ENCODE results near the gene SVEP1.

Gene SVEP1

DNA sequence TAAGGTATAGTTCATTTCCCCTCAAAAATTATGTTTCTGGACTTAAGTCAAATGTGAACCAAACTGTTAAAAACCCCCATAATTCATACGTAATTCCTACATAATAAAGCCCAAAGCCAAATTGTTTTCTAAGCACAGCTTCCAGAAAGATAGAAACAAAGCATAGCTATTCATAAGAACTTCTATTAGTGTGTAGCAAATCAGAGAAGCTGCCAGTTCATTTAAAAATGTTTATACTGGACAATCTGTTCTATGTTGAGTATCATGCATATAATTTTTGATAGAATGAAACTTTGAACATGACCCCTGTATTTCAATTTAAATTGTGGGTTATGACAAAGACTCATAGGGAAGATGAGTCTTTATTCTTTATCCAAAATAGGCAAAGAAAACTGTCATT is 122.9 kb downstream of the SVEP1 start:
- Histone ChIP-seq H3K9me2 (replicated peaks; ENCODE audit: insufficient read depth, low read length) (no peaks in the 10 kb centered on the region), H3K9me3 (ENCODE audit: insufficient read depth, low read length) (no peaks in the 10 kb centered on the region), H3K27me3 (ENCODE audit: low read length) (no peaks in the 10 kb centered on the region), H3K4me2 (ENCODE audit: low read depth, low read length, poor library complexity, severe bottlenecking) (no peak overlapping the region), H2AFZ (ENCODE audit: low read depth, low read length, severe bottlenecking) (no peak overlapping the region), H3K27ac (ENCODE audit: low read depth, low read length) (no peak overlapping the region), H4K20me1 (ENCODE audit: low read depth, low read length) (no peaks in the 10 kb centered on the region), H3F3A (ENCODE audit: insufficient read depth) (no peaks in the 10 kb centered on the region), H3K79me2 (ENCODE audit: insufficient read depth, low read length) (no peaks in the 10 kb centered on the region), H3K36me3 (ENCODE audit: low read length) (no peaks in the 10 kb centered on the region), H3K4me3 (ENCODE audit: insufficient read depth, low read length, poor library complexity, severe bottlenecking) (no peak overlapping the region), H3K9ac (ENCODE audit: low read length) (no peak overlapping the region)
- TF ChIP-seq, protein P1, sequence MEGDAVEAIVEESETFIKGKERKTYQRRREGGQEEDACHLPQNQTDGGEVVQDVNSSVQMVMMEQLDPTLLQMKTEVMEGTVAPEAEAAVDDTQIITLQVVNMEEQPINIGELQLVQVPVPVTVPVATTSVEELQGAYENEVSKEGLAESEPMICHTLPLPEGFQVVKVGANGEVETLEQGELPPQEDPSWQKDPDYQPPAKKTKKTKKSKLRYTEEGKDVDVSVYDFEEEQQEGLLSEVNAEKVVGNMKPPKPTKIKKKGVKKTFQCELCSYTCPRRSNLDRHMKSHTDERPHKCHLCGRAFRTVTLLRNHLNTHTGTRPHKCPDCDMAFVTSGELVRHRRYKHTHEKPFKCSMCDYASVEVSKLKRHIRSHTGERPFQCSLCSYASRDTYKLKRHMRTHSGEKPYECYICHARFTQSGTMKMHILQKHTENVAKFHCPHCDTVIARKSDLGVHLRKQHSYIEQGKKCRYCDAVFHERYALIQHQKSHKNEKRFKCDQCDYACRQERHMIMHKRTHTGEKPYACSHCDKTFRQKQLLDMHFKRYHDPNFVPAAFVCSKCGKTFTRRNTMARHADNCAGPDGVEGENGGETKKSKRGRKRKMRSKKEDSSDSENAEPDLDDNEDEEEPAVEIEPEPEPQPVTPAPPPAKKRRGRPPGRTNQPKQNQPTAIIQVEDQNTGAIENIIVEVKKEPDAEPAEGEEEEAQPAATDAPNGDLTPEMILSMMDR (IDR thresholded peaks at IDR 0.05; ENCODE audit: insufficient read depth, low read length, poor library complexity, severe bottlenecking), result no peak
- TF ChIP-seq EZH2phosphoT487 (conservative IDR thresholded peaks at IDR 0.05; ENCODE audit: low read length), result no peak

DNA sequence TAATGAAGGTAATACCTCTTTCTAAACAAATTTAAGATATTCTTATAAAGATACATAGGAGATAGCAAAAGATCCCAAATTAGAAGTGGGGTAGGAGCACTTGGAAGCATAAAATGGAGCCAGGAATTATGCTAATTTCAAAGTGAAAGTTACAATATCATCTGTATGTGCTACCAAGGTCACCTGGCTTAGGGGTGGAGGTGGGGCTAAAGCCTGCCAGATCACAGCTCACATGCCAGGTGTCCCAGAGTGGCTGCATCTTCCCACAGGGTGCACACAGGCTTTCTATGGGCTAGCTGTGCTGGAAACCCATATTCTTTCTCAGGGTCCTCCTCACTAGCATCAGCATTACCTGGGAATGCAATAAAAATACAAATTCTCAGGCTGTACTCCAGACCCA is 123.7 kb downstream of the SVEP1 start:
- Histone ChIP-seq H3F3A (ENCODE audit: insufficient read depth) (no peaks in the 10 kb centered on the region), H3K9me2 (replicated peaks; ENCODE audit: insufficient read depth, low read length) (no peaks in the 10 kb centered on the region), H3K79me2 (ENCODE audit: insufficient read depth, low read length) (no peaks in the 10 kb centered on the region), H3K4me3 (ENCODE audit: insufficient read depth, low read length, poor library complexity, severe bottlenecking) (no peak overlapping the region), H3K4me2 (ENCODE audit: low read depth, low read length, poor library complexity, severe bottlenecking) (no peak overlapping the region), H3K9me3 (ENCODE audit: insufficient read depth, low read length) (no peaks in the 10 kb centered on the region), H3K27ac (ENCODE audit: low read depth, low read length) (no peak overlapping the region), H3K36me3 (ENCODE audit: low read length) (no peaks in the 10 kb centered on the region), H2AFZ (ENCODE audit: low read depth, low read length, severe bottlenecking) (no peak overlapping the region), H3K9ac (ENCODE audit: low read length) (no peak overlapping the region), H4K20me1 (ENCODE audit: low read depth, low read length) (no peaks in the 10 kb centered on the region), H3K27me3 (ENCODE audit: low read length) (no peaks in the 10 kb centered on the region)
- TF ChIP-seq, protein P1 (IDR thresholded peaks at IDR 0.05; ENCODE audit: insufficient read depth, low read length, poor library complexity, severe bottlenecking), result no peak
- TF ChIP-seq EZH2phosphoT487 (conservative IDR thresholded peaks at IDR 0.05; ENCODE audit: low read length), result no peak

DNA sequence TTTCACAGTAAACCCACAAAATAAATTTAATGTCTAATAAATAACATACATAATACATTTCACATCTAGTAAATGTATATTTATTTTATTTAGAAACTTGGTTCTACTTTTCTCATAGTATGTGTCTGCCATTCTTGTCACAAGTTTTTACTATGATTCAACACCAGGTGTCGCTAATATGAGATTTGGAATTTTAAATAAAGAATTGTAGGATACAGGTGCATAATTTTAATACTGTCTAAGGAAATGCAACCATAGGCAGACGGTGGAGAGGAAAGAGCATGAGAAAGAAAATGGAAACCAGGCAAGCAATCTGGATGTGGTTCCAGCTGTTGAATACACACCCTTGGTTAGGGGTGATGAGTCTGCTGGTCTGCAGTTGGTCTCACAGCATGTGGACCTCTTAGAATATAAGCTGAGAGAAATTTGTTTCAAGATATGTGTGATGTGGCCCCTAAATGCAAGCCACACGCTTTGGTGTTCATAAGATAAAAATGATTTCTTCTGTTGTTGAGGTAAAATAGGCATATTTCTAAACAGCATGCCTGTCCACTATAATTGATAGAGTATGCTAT is 127.2 kb downstream of the SVEP1 start:
- Histone ChIP-seq H3K9ac (ENCODE audit: low read length) (no peak overlapping the region), H3F3A (ENCODE audit: insufficient read depth) (no peaks in the 10 kb centered on the region), H3K4me3 (ENCODE audit: insufficient read depth, low read length, poor library complexity, severe bottlenecking) (no peak overlapping the region), H3K27ac (ENCODE audit: low read depth, low read length) (no peak overlapping the region), H4K20me1 (ENCODE audit: low read depth, low read length) (no peaks in the 10 kb centered on the region), H3K4me2 (ENCODE audit: low read depth, low read length, poor library complexity, severe bottlenecking) (no peak overlapping the region), H2AFZ (ENCODE audit: low read depth, low read length, severe bottlenecking) (no peak overlapping the region), H3K79me2 (ENCODE audit: insufficient read depth, low read length) (no peaks in the 10 kb centered on the region), H3K36me3 (ENCODE audit: low read length) (no peaks in the 10 kb centered on the region), H3K27me3 (ENCODE audit: low read length) (no peaks in the 10 kb centered on the region), H3K9me3 (ENCODE audit: insufficient read depth, low read length) (no peaks in the 10 kb centered on the region), H3K9me2 (replicated peaks; ENCODE audit: insufficient read depth, low read length) (no peaks in the 10 kb centered on the region)
- TF ChIP-seq, protein P1 (IDR thresholded peaks at IDR 0.05; ENCODE audit: insufficient read depth, low read length, poor library complexity, severe bottlenecking), result peak; percentile 64
- no peak for TF ChIP-seq EZH2phosphoT487 (conservative IDR thresholded peaks at IDR 0.05; ENCODE audit: low read length)
